ENCODE data around the gene SRPK3.

DNA sequence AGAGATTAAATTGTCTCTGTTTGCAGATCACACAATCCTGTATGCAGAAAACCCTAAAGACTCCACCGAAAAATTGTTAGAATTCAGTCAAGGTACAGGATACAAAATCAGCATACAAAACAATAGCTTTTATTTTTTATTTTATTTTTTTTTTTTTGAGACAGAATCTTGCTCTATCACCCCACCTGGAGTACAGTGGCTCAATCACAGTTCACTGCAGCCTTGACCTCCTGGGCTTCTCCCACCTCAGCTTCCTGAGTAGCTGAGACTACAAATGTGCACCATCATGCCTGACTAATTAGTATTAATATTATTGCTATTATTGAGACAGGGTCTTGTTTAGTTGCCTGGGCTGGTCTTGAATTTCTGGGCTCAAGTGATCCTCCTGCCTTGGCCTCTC is 25.7 kb upstream of the SRPK3 start:
- TF ChIP-seq EZH2 (IDR thresholded peaks at IDR 0.05; ENCODE audit: borderline replicate concordance, insufficient read depth, low read length, poor library complexity, severe bottlenecking) (no peak), TAF1 (IDR thresholded peaks at IDR 0.05; ENCODE audit: low read depth) (no peak), EP300 (conservative IDR thresholded peaks at IDR 0.05; ENCODE audit: poor library complexity, severe bottlenecking) (no peak), POLR2AphosphoS5 (IDR thresholded peaks at IDR 0.05) (no peak), SMC3 (conservative IDR thresholded peaks at IDR 0.05; ENCODE audit: poor library complexity) (no peak), RAD21 (conservative IDR thresholded peaks at IDR 0.05) (no peak), MXI1 (conservative IDR thresholded peaks at IDR 0.05; ENCODE audit: poor library complexity, severe bottlenecking) (no peak)
- TF ChIP-seq, protein P1, sequence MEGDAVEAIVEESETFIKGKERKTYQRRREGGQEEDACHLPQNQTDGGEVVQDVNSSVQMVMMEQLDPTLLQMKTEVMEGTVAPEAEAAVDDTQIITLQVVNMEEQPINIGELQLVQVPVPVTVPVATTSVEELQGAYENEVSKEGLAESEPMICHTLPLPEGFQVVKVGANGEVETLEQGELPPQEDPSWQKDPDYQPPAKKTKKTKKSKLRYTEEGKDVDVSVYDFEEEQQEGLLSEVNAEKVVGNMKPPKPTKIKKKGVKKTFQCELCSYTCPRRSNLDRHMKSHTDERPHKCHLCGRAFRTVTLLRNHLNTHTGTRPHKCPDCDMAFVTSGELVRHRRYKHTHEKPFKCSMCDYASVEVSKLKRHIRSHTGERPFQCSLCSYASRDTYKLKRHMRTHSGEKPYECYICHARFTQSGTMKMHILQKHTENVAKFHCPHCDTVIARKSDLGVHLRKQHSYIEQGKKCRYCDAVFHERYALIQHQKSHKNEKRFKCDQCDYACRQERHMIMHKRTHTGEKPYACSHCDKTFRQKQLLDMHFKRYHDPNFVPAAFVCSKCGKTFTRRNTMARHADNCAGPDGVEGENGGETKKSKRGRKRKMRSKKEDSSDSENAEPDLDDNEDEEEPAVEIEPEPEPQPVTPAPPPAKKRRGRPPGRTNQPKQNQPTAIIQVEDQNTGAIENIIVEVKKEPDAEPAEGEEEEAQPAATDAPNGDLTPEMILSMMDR (IDR thresholded peaks at IDR 0.05; ENCODE audit: poor library complexity, severe bottlenecking) = no peak
- TF ChIP-seq, protein P2, sequence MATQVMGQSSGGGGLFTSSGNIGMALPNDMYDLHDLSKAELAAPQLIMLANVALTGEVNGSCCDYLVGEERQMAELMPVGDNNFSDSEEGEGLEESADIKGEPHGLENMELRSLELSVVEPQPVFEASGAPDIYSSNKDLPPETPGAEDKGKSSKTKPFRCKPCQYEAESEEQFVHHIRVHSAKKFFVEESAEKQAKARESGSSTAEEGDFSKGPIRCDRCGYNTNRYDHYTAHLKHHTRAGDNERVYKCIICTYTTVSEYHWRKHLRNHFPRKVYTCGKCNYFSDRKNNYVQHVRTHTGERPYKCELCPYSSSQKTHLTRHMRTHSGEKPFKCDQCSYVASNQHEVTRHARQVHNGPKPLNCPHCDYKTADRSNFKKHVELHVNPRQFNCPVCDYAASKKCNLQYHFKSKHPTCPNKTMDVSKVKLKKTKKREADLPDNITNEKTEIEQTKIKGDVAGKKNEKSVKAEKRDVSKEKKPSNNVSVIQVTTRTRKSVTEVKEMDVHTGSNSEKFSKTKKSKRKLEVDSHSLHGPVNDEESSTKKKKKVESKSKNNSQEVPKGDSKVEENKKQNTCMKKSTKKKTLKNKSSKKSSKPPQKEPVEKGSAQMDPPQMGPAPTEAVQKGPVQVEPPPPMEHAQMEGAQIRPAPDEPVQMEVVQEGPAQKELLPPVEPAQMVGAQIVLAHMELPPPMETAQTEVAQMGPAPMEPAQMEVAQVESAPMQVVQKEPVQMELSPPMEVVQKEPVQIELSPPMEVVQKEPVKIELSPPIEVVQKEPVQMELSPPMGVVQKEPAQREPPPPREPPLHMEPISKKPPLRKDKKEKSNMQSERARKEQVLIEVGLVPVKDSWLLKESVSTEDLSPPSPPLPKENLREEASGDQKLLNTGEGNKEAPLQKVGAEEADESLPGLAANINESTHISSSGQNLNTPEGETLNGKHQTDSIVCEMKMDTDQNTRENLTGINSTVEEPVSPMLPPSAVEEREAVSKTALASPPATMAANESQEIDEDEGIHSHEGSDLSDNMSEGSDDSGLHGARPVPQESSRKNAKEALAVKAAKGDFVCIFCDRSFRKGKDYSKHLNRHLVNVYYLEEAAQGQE (IDR thresholded peaks at IDR 0.05; ENCODE audit: borderline replicate concordance) = no peak
